GM12878 (cell line): Measurements from ENCODE around the gene CRKL.

Source experiments
- CEBPZ ChIP-seq: fragments of 150-350 bp; IDR thresholded peaks from 2 replicates; pipeline ENCODE4 v1.6.1; 2016; ENCODE audit warnings: low read depth, low read length
- EZH2 ChIP-seq: IDR thresholded peaks from 2 replicates; pipeline ENCODE4 v1.6.1; 2012; ENCODE audit warnings: low read depth, mild to moderate bottlenecking, control low read depth, inconsistent platforms, low read length, borderline replicate concordance; ENCODE audit not compliant: control insufficient read depth
- HSF1 ChIP-seq: fragments of 150-350 bp; IDR thresholded peaks from 2 replicates; pipeline ENCODE4 v1.6.1; 2014; ENCODE audit warnings: mild to moderate bottlenecking, low read depth, low read length
- POLR2A ChIP-seq: IDR thresholded peaks from 2 replicates; pipeline ENCODE4 v1.6.1; 2011; ENCODE audit warnings: low read depth, mild to moderate bottlenecking, low read length
- RELA ChIP-seq: fragments of 450-650 bp; IDR thresholded peaks from 2 replicates; pipeline ENCODE4 v1.8.0; 2014; ENCODE audit warnings: borderline replicate concordance; ENCODE audit not compliant: partially characterized antibody
- SPI1 ChIP-seq: IDR thresholded peaks from 2 replicates; pipeline ENCODE4 v1.6.1; 2011; ENCODE audit warnings: low read depth, mild to moderate bottlenecking, low read length, moderate library complexity, borderline replicate concordance; ENCODE audit not compliant: insufficient read depth
- SUZ12 ChIP-seq: fragments of 200-600 bp; sonication (generic); IDR thresholded peaks from one replicate; pipeline ENCODE4 v1.6.1; 2018; ENCODE audit warnings: antibody characterized with exemption, mild to moderate bottlenecking; ENCODE audit not compliant: unreplicated experiment
- TCF12 ChIP-seq: IDR thresholded peaks from 2 replicates; pipeline ENCODE4 v1.6.1; 2011; ENCODE audit warnings: low read depth, mild to moderate bottlenecking, low read length
- ZBTB4 ChIP-seq: fragments of 450-650 bp; formaldehyde crosslinking; IDR thresholded peaks from 2 replicates; pipeline ENCODE4 v1.4.0; 2022; ENCODE audit warnings: mild to moderate bottlenecking, moderate library complexity
- ZNF592 ChIP-seq: fragments of 450-650 bp; IDR thresholded peaks from 2 replicates; pipeline ENCODE4 v1.6.1; 2017; ENCODE audit warnings: mild to moderate bottlenecking, moderate library complexity
- TF ChIP-seq, protein P1 (sequence below), 3 experiments: IDR thresholded peaks in 2 of 3; conservative IDR thresholded peaks in 1 of 3; 2 replicates each; pipeline ENCODE4 v1.5.1; 2011; ENCODE audit warnings: low read depth in 3 of 3, low read length in 3 of 3, mild to moderate bottlenecking in 3 of 3, control low read depth in 2 of 3, moderate library complexity in 2 of 3, inconsistent platforms in 1 of 3, mixed read lengths in 1 of 3; ENCODE audit not compliant: control insufficient read depth in 2 of 3, insufficient read depth in 1 of 3; ENCODE audit errors: extremely low read depth in 1 of 3
- TF ChIP-seq, protein P2 (sequence below): IDR thresholded peaks from 2 replicates; pipeline ENCODE4 v1.6.1; 2011; ENCODE audit warnings: low read depth, mild to moderate bottlenecking, low read length, moderate library complexity, borderline replicate concordance; ENCODE audit errors: extremely low read depth

DNA sequence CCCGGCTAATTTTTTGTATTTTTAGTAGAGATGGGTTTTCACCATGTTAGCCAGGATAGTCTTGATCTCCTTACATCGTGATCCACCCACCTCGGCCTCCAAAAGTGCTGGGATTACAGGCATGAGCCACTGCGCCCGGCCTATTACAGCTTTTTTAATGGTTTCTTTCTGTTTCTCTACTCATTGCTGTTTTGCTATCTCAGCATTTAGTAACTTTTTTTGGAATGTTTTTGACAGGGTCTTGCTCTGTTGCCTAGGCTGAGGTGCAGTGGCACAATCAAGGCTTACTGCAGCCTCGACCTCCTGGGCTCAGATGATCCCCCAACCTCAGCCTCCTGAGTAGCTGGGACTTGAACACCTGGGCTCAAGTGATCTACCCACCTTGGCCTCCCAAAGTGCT lies 4.7 kb upstream of the CRKL start:
- TF ChIP-seq SPI1 (no peak), EZH2 (no peak), TCF12 (no peak), RELA (no peak), CEBPZ (no peak), ZBTB4 (CRISPR knock-in tag) (no peak), SUZ12 (no peak), HSF1 (no peak), ZNF592 (no peak), POLR2A (no peak)
- TF ChIP-seq, protein P1, sequence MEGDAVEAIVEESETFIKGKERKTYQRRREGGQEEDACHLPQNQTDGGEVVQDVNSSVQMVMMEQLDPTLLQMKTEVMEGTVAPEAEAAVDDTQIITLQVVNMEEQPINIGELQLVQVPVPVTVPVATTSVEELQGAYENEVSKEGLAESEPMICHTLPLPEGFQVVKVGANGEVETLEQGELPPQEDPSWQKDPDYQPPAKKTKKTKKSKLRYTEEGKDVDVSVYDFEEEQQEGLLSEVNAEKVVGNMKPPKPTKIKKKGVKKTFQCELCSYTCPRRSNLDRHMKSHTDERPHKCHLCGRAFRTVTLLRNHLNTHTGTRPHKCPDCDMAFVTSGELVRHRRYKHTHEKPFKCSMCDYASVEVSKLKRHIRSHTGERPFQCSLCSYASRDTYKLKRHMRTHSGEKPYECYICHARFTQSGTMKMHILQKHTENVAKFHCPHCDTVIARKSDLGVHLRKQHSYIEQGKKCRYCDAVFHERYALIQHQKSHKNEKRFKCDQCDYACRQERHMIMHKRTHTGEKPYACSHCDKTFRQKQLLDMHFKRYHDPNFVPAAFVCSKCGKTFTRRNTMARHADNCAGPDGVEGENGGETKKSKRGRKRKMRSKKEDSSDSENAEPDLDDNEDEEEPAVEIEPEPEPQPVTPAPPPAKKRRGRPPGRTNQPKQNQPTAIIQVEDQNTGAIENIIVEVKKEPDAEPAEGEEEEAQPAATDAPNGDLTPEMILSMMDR (IDR thresholded peaks at IDR 0.05 in 2 of 3, conservative IDR thresholded peaks at IDR 0.05 in 1 of 3; ENCODE audit: control insufficient read depth in 2 of 3, extremely low read depth in 1 of 3, insufficient read depth in 1 of 3, low read depth in 3 of 3, low read length in 3 of 3): no peak
- TF ChIP-seq, protein P2, sequence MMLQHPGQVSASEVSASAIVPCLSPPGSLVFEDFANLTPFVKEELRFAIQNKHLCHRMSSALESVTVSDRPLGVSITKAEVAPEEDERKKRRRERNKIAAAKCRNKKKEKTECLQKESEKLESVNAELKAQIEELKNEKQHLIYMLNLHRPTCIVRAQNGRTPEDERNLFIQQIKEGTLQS: no peak
